ENCODE results near the gene FMNL2. TPM values are rescaled to one million over a fixed set of nuclear protein-coding genes. Genes with fewer than 3 reads are reported as not detected.

Gene FMNL2
- total and polyA plus RNA-seq, 2 experiments from 2014 or later, result 16.5 to 45.4 TPM

- TF ChIP-seq ZNF462 (CRISPR knock-in tag; IDR thresholded peaks at IDR 0.05) (no peak), ZNF114 (CRISPR knock-in tag; IDR thresholded peaks at IDR 0.05) (no peak), JUNB (IDR thresholded peaks at IDR 0.05; ENCODE audit: unreplicated experiment) (no peak), POLR2AphosphoS5 (IDR thresholded peaks at IDR 0.05; ENCODE audit: low read depth) (no peak), ETS1 (IDR thresholded peaks at IDR 0.05) (no peak), REST (IDR thresholded peaks at IDR 0.05; ENCODE audit: unreplicated experiment) (no peak), NANOG (IDR thresholded peaks at IDR 0.05; ENCODE audit: borderline replicate concordance) (no peak)
Observed at GRCh38 chr2:152465541-152465940, 130.6 kb downstream of the FMNL2 start (continued).
